ENCODE data around the gene SNAP29. TPM values are rescaled to one million over a fixed set of nuclear protein-coding genes. Genes with fewer than 3 reads are reported as not detected.
"Not testable (repeated sequence)": the region's sequence is repeated elsewhere in the genome, so short reads cannot be mapped to it uniquely, and the experiment has no call there.

The SNAP29 gene
- total RNA-seq, 1 experiment from 2014 or later, result 24.5 TPM

- intact Hi-C loops (cut with micrococcal nuclease; ENCODE audit: unreplicated experiment), result no loop called here
- no peaks in the 10 kb centered on the region for H3K9me3 ChIP-seq (ENCODE audit: control insufficient read depth, insufficient read depth, low read depth, low read length)
- in situ Hi-C loops (cut with HindIII; ENCODE audit: low pct_unique_long_range_greater_than_20kb, low sequenced_read_pairs), result no loop called here
- no peaks in the 10 kb centered on the region for H3K36me3 ChIP-seq (ENCODE audit: control insufficient read depth, insufficient read depth, low read length)
- DNase-seq (ENCODE audit: low read depth, low spot score) (no peak), ATAC-seq (no peak)
- TF ChIP-seq, protein P1, sequence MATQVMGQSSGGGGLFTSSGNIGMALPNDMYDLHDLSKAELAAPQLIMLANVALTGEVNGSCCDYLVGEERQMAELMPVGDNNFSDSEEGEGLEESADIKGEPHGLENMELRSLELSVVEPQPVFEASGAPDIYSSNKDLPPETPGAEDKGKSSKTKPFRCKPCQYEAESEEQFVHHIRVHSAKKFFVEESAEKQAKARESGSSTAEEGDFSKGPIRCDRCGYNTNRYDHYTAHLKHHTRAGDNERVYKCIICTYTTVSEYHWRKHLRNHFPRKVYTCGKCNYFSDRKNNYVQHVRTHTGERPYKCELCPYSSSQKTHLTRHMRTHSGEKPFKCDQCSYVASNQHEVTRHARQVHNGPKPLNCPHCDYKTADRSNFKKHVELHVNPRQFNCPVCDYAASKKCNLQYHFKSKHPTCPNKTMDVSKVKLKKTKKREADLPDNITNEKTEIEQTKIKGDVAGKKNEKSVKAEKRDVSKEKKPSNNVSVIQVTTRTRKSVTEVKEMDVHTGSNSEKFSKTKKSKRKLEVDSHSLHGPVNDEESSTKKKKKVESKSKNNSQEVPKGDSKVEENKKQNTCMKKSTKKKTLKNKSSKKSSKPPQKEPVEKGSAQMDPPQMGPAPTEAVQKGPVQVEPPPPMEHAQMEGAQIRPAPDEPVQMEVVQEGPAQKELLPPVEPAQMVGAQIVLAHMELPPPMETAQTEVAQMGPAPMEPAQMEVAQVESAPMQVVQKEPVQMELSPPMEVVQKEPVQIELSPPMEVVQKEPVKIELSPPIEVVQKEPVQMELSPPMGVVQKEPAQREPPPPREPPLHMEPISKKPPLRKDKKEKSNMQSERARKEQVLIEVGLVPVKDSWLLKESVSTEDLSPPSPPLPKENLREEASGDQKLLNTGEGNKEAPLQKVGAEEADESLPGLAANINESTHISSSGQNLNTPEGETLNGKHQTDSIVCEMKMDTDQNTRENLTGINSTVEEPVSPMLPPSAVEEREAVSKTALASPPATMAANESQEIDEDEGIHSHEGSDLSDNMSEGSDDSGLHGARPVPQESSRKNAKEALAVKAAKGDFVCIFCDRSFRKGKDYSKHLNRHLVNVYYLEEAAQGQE (IDR thresholded peaks at IDR 0.05; ENCODE audit: insufficient read depth in 1 of 2, low read depth in 2 of 2, low read length in 1 of 2), result no peak
- TF ChIP-seq POLR2AphosphoS5 (IDR thresholded peaks at IDR 0.05; ENCODE audit: low read depth, low read length) (no peak), SIN3A (IDR thresholded peaks at IDR 0.05; ENCODE audit: borderline replicate concordance, insufficient read depth, low read depth, low read length) (no peak), CTCF (IDR thresholded peaks at IDR 0.05) (no peak), TCF7L2 (IDR thresholded peaks at IDR 0.05; ENCODE audit: low read depth, low read length) (no peak)
- CTCF ChIA-PET, result no interaction called here
- no peak overlapping the region for H3K27ac ChIP-seq (ENCODE audit: low read length)
- no peak overlapping the region for H3K4me3 ChIP-seq (ENCODE audit: low read depth in 2 of 2, low read length in 2 of 2)
- H3K27me3 ChIP-seq (ENCODE audit: control insufficient read depth, insufficient read depth, low read length), result no peaks in the 10 kb centered on the region
- no TSS peak for BruUV-seq (replicated peaks)
- H3K4me1 ChIP-seq (ENCODE audit: control insufficient read depth, insufficient read depth, low read length), result peaks cover 8% of the 10 kb centered on the region
- POLR2A ChIA-PET, result no interaction called here
These were observed 75.1 kb downstream of the SNAP29 start for GRCh38 chr22:20933910-20934309.

GRCh38 chr22:20935049-20935448 is 76.2 kb downstream of the SNAP29 start:
- CTCF ChIA-PET; BruUV-seq (replicated peaks); in situ Hi-C loops (cut with HindIII; ENCODE audit: low pct_unique_long_range_greater_than_20kb, low sequenced_read_pairs): not testable (repeated sequence)

DNA sequence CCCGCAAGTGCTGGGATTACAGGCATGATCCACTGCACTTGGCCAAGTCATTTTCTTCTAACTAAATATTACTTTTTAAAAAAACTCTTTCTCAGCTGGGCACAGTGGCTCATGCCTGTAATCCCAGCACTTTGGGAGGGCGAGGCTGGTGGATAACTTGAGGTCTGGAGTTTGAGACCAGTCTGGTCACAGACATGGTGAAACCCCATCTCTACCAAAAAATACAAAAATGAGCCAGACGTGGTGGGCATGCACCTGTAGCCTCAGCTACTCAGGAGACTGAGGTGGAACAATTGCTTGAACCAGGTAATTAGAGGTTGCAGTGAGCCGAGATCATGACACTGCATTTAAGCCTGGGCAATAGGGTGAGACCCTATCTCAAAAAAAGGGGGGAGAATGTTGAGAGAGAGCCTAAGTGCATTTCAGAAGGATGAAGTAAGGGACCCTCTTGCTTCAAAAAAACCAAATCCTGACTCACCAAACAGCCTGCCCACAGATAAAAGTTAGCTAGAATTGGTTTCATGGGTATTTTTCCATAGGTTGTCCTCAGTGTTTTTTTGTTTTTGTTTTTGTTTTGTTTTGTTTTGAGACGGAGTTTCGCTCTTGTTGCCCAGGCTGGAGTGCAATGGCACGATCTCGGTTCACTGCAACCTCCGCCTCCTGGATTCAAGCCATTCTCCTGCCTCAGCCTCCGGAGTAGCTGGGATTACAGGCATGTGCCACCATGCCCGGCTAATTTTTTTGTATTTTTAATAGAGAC is 77.2 kb downstream of the SNAP29 start:
- H3K4me1 ChIP-seq (ENCODE audit: control insufficient read depth, insufficient read depth, low read length); H3K27me3 ChIP-seq (ENCODE audit: control insufficient read depth, insufficient read depth, low read length); intact Hi-C loops (cut with micrococcal nuclease; ENCODE audit: unreplicated experiment); H3K4me3 ChIP-seq (ENCODE audit: low read depth in 2 of 2, low read length in 2 of 2); H3K9me3 ChIP-seq (ENCODE audit: control insufficient read depth, insufficient read depth, low read depth, low read length); ATAC-seq; CTCF ChIA-PET; in situ Hi-C loops (cut with HindIII; ENCODE audit: low pct_unique_long_range_greater_than_20kb, low sequenced_read_pairs); BruUV-seq (replicated peaks); H3K36me3 ChIP-seq (ENCODE audit: control insufficient read depth, insufficient read depth, low read length); DNase-seq (ENCODE audit: low read depth, low spot score); H3K27ac ChIP-seq (ENCODE audit: low read length): not testable (repeated sequence)
- POLR2A ChIA-PET, result interaction anchor here (0.5 kb wide), 1 partner anchor 51 kb away, joined by 3 read pairs; no protein-coding TSS in a partner anchor

More at GRCh38 chr22:20935049-20935448, 76.2 kb downstream of the SNAP29 start:
- DNase-seq (ENCODE audit: low read depth, low spot score); H3K4me1 ChIP-seq (ENCODE audit: control insufficient read depth, insufficient read depth, low read length); ATAC-seq; intact Hi-C loops (cut with micrococcal nuclease; ENCODE audit: unreplicated experiment); H3K27ac ChIP-seq (ENCODE audit: low read length); H3K4me3 ChIP-seq (ENCODE audit: low read depth in 2 of 2, low read length in 2 of 2); H3K9me3 ChIP-seq (ENCODE audit: control insufficient read depth, insufficient read depth, low read depth, low read length); H3K36me3 ChIP-seq (ENCODE audit: control insufficient read depth, insufficient read depth, low read length); POLR2A ChIA-PET; H3K27me3 ChIP-seq (ENCODE audit: control insufficient read depth, insufficient read depth, low read length): not testable (repeated sequence)

All from Panc1 (cell line).